Right lobe of liver (tissue), 6 donors: Measurements from ENCODE around the gene SLC25A13. TPM values are rescaled to one million over a fixed set of nuclear protein-coding genes. Genes with fewer than 3 reads are reported as not detected.

Experiments used
- ATAC-seq, 4 donors: fragments of 200-7000 bp; cut with Tn5 transposase; one replicate each; pipeline ENCODE4 v1.9.1; 2020; ENCODE audit warnings: mild to moderate bottlenecking in 4 of 4, moderate library complexity in 4 of 4
- DNase-seq, 3 donors: peaks; one replicate each; pipeline ENCODE4 v3.0.0-alpha.2; 2020
- H3K27ac ChIP-seq, 3 donors: fragments of 200-600 bp; one replicate each; pipeline ENCODE4 v1.8.0; 2022
- H3K27me3 ChIP-seq, 2 donors: fragments of 200-600 bp; one replicate each; pipeline ENCODE4 v1.8.0; 2022
- H3K36me3 ChIP-seq, 4 donors: fragments of 200-600 bp; sonication (generic) in 1 of 4; one replicate each; pipeline versions ENCODE4 v1.5.1 to v1.8.0; 2017 to 2022; ENCODE audit warnings: control low read depth in 1 of 4
- H3K4me1 ChIP-seq, 4 donors: fragments of 200-600 bp; sonication (generic) in 1 of 4; one replicate each; pipeline versions ENCODE4 v1.5.1 to v1.8.0; 2017 to 2022; ENCODE audit warnings: control low read depth in 1 of 4
- H3K4me3 ChIP-seq, 3 donors: fragments of 200-600 bp; one replicate each; pipeline ENCODE4 v1.8.0; 2022
- H3K9me3 ChIP-seq, 4 donors: fragments of 200-600 bp; sonication (generic) in 1 of 4; one replicate each; pipeline versions ENCODE4 v1.5.1 to v1.8.0; 2017 to 2022; ENCODE audit warnings: control low read depth in 1 of 4
- CTCF ChIP-seq, 4 donors: fragments of 200-600 bp in 3 of 4; fragments of 450-650 bp in 1 of 4; IDR thresholded peaks; one replicate each; pipeline versions ENCODE4 v1.5.1 to v1.8.0; 2016 to 2022; ENCODE audit warnings: antibody characterized with exemption in 4 of 4, mild to moderate bottlenecking in 2 of 4
- POLR2A ChIP-seq: fragments of 450-650 bp; IDR thresholded peaks from one replicate; pipeline ENCODE4 v1.6.1; 2017; ENCODE audit warnings: antibody characterized with exemption, mild to moderate bottlenecking
- WGBS: methylation state at CpG from one replicate; pipeline ENCODE4 v1.1.6; 2018; ENCODE audit warnings: low coverage, low lambda C conversion rate; ENCODE audit not compliant: insufficient coverage; ENCODE audit errors: missing lambda C conversion rate; 5-methylcytosine and 5-hydroxymethylcytosine counted together
- intact Hi-C, 2 donors: fragments of 100-400 bp; cut with DNase I; formaldehyde crosslinking; loops; one replicate each; pipeline versions ENCODE4 v1.11.2 to v1.14.1; 2022
- total RNA-seq, 6 experiments: library from RNA; depleted of rRNA in 2 of 6; stranded (reverse); fragments of >200 nt in 2 of 6; fragmentation: NEBNext Ultra II Directional in 3 of 6; extraction: Animal tissue kit (Norgen Biotek cat#: 25700) in 3 of 6; gene quantifications; one replicate each; pipeline versions ENCODE4 v1.1.0 to v1.2.4, GENCODE V29; 2016 to 2023
- donor health status: DM: no; HTN: yes; CAD: no.
- donor health status: DM: no; HTN: no; CAD: no.
- donor health status: DM: no; HTN: no; CAD: no.
- donor health status: DM: no; HTN: yes; CAD: no.
- donor health status: DM: no; HTN: yes; CAD: no.

The SLC25A13 gene
- total RNA-seq, 6 experiments from 2014 or later = 54.5 to 110 (median 83.0) TPM

GRCh38 chr7:96244244-96244991 is 77.5 kb downstream of the SLC25A13 start:
- ATAC-seq (peak in 3 of 4 donors; percentile 15 to 62 (median 44)), DNase-seq (no peak)
- TF ChIP-seq POLR2A = no peak
- no peak for TF ChIP-seq CTCF (IDR thresholded peaks at IDR 0.05)
- Histone ChIP-seq H3K9me3 (no peaks in the 10 kb centered on the region), H3K36me3 (no peaks in the 10 kb centered on the region), H3K4me1 (peaks cover 0 to 44% (median 10%) of the 10 kb centered on the region in 4 donors), H3K27me3 (no peaks in the 10 kb centered on the region), H3K27ac (no peak overlapping the region), H3K4me3 (no peak overlapping the region)
- 65% methylated on average over 6 of the region's 6 CpGs for WGBS
- intact Hi-C loops = no loop called here

- no peaks in the 10 kb centered on the region for H3K36me3 ChIP-seq
- intact Hi-C loops = no loop called here
- TF ChIP-seq CTCF (IDR thresholded peaks at IDR 0.05) (no peak), POLR2A (no peak)
- 100% methylated on average over 2 of the region's 2 CpGs for WGBS
- H3K9me3 ChIP-seq = no peaks in the 10 kb centered on the region
- H3K4me1 ChIP-seq = peaks cover 0 to 35% (median 8%) of the 10 kb centered on the region in 4 donors
- DNase-seq (no peak), ATAC-seq (no peak)
- no peak overlapping the region for H3K27ac ChIP-seq
- H3K27me3 ChIP-seq = no peaks in the 10 kb centered on the region
- H3K4me3 ChIP-seq = no peak overlapping the region
Observed at GRCh38 chr7:96243241-96243640, 78.7 kb downstream of the SLC25A13 start.

DNA sequence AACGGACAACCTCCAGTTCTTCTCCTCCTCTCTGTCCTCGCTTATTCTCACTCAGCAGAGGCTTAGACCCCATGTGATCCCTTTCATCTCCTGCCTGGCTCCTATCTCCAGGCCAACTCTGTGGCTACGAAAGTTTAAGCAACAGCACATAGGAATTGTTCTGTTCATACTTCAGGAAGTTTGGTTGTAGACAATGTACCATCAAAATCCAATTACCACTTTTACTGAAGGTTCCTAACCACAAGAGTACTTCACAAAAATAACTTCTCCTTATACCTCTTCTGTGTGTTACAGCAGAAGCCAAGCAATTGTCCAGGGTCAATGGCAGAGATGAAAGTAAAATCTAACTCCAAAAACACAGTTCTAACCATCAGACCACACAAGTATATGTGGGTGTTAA is 80.0 kb downstream of the SLC25A13 start:
- ATAC-seq (no peak), DNase-seq (no peak)
- Histone ChIP-seq H3K27me3 (no peaks in the 10 kb centered on the region), H3K4me1 (peaks cover 0 to 27% (median 1%) of the 10 kb centered on the region in 4 donors), H3K9me3 (no peaks in the 10 kb centered on the region), H3K4me3 (no peak overlapping the region), H3K27ac (no peak overlapping the region), H3K36me3 (no peaks in the 10 kb centered on the region)
- no peak for TF ChIP-seq POLR2A
- TF ChIP-seq CTCF (IDR thresholded peaks at IDR 0.05) = no peak
- intact Hi-C loops = no loop called here
- WGBS = 71% methylated on average over 3 of the region's 3 CpGs

DNA sequence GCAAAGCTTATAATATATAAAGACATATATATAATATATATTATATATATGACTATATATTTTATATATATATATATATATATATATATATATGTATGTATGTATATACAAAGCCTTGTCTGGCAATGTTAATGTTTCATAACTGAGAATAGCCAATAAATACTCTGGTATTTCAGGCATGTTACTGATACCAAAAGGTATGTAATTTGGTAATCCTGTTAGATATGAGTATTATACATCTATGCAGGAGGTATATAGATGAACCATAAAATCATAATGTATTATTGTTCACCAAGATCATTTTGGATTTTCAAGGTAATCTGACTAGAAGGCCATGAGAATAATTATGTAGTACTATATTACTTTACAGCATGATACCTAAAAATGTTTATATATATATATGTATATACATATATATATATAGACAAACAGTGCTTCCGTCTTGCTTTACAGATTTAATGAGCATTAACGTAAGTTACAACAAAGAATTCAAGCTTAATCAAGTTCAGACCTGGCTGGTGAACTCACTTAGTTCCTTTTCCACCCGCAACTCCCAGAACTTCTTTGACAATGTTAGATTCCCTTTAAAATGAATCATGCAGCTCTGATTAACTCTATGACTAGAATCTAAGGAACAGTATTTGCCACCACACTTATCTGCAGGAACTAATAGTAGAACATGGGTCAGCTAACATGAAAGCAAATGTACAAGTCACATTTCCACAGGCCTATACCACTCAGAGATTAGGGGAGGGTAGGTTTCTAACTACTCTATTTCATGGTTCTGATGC is 82.7 kb downstream of the SLC25A13 start:
- no peak overlapping the region for H3K4me3 ChIP-seq
- 90% methylated on average over 3 of the region's 3 CpGs for WGBS
- H3K9me3 ChIP-seq = no peaks in the 10 kb centered on the region
- no peak for TF ChIP-seq CTCF (IDR thresholded peaks at IDR 0.05)
- no peak for TF ChIP-seq POLR2A
- no peak overlapping the region for H3K27ac ChIP-seq
- intact Hi-C loops = no loop called here
- H3K4me1 ChIP-seq = peaks cover 0 to 19% (median 0%) of the 10 kb centered on the region in 4 donors
- no peaks in the 10 kb centered on the region for H3K27me3 ChIP-seq
- H3K36me3 ChIP-seq = peaks cover 0 to 2% (median 0%) of the 10 kb centered on the region in 4 donors
- no peak for DNase-seq
- no peak for ATAC-seq
